ENCODE data around the gene CEP192. TPM values are rescaled to one million over a fixed set of nuclear protein-coding genes. Genes with fewer than 3 reads are reported as not detected.

The CEP192 gene
- total and polyA plus RNA-seq, 10 of the 15 experiments (the other 5 are each of a cell fraction or from before 2014, with no cell fraction given) = 15.4 to 58.2 (median 29.6) TPM

- no peak for TF ChIP-seq NFIC (IDR thresholded peaks at IDR 0.05; ENCODE audit: low read depth, low read length)
- no peak for TF ChIP-seq MTA2 (IDR thresholded peaks at IDR 0.05; ENCODE audit: low read depth)
- TF ChIP-seq CBX5 (IDR thresholded peaks at IDR 0.05; ENCODE audit: low read depth) = no peak
- TF ChIP-seq KLF5 (IDR thresholded peaks at IDR 0.05; ENCODE audit: partially characterized antibody) = no peak
- TF ChIP-seq PBX3 (IDR thresholded peaks at IDR 0.05; ENCODE audit: insufficient replicate concordance, low read depth, low read length) = no peak
- no peak for TF ChIP-seq TBL1XR1 (IDR thresholded peaks at IDR 0.05; ENCODE audit: low read depth, low read length)
- no peak for TF ChIP-seq SMARCA5 (IDR thresholded peaks at IDR 0.05)
- no peak for TF ChIP-seq SUZ12 (IDR thresholded peaks at IDR 0.05; ENCODE audit: unreplicated experiment)
- TF ChIP-seq ZNF24 (IDR thresholded peaks at IDR 0.05) = no peak
- TF ChIP-seq E2F8 (IDR thresholded peaks at IDR 0.05; ENCODE audit: low read depth, partially characterized antibody) = no peak
Measured at GRCh38 chr18:12975488-12975887, 15.7 kb upstream of the CEP192 start (continued).

GRCh38 chr18:12976305-12976704 lies 14.9 kb upstream of the CEP192 start:
- WGBS (ENCODE audit: insufficient coverage, insufficient replicate concordance, low lambda C conversion rate, missing lambda C conversion rate) = 92% methylated on average over 12 of the region's 12 CpGs
- ChIA-PET POLR2A (no interaction called here), RAD21 (ENCODE audit: unreplicated experiment) (no interaction called here), SMC1A (ENCODE audit: uncharacterized antibody, unreplicated experiment) (no interaction called here), CTCF (no interaction called here)
- Histone ChIP-seq H4K20me1 (ENCODE audit: control insufficient read depth, insufficient read depth) (no peaks in the 10 kb centered on the region), H3K27ac (ENCODE audit: control insufficient read depth, insufficient read depth) (no peak overlapping the region), H3K27me3 (replicated peaks in 1 of 2; ENCODE audit: control insufficient read depth in 2 of 2, insufficient read depth in 2 of 2, low read length in 1 of 2) (no peaks in the 10 kb centered on the region), H3K79me2 (ENCODE audit: control insufficient read depth, insufficient read depth, low read length) (no peaks in the 10 kb centered on the region), H2AFZ (ENCODE audit: control insufficient read depth, low read depth, low read length) (no peak overlapping the region), H3K9me3 (replicated peaks; ENCODE audit: control insufficient read depth, insufficient read depth, low read length) (no peaks in the 10 kb centered on the region), H3K36me3 (ENCODE audit: control insufficient read depth in 2 of 2, insufficient read depth in 2 of 2, low read length in 1 of 2) (peaks cover 12% of the 10 kb centered on the region in 2 experiments; a peak in 3 of 4 replicates), H3K4me3 (no peak overlapping the region), H3K4me1 (ENCODE audit: control insufficient read depth, insufficient read depth, low read length) (no peaks in the 10 kb centered on the region), H3K9ac (ENCODE audit: control insufficient read depth, insufficient read depth, low read length) (no peak overlapping the region), H3K4me2 (ENCODE audit: control insufficient read depth, insufficient read depth) (no peak overlapping the region)
- no peak for TF ChIP-seq RAD51 (IDR thresholded peaks at IDR 0.05)
- TF ChIP-seq CHD4 (IDR thresholded peaks at IDR 0.05) = no peak
- TF ChIP-seq ESRRA (IDR thresholded peaks at IDR 0.05; ENCODE audit: low read length) = no peak
- TF ChIP-seq RBBP5 (conservative IDR thresholded peaks at IDR 0.05) = no peak
- no peak for TF ChIP-seq MTA2 (IDR thresholded peaks at IDR 0.05; ENCODE audit: low read depth)
- no peak for TF ChIP-seq PKNOX1 (IDR thresholded peaks at IDR 0.05)
- TF ChIP-seq GABPA (IDR thresholded peaks at IDR 0.05; ENCODE audit: low read depth) = no peak
- TF ChIP-seq ZSCAN29 (IDR thresholded peaks at IDR 0.05) = no peak
- no peak for TF ChIP-seq WRNIP1 (IDR thresholded peaks at IDR 0.05; ENCODE audit: borderline replicate concordance, low read depth, low read length)
- TF ChIP-seq RCOR1 (conservative IDR thresholded peaks at IDR 0.05; ENCODE audit: low read depth, low read length) = no peak
- intact Hi-C loops (cut with micrococcal nuclease; ENCODE audit: unreplicated experiment) (no loop called here), in situ Hi-C loops (cut with MboI) (no loop called here)
- no TSS peak for BruUV-seq (replicated peaks)
- ATAC-seq = no peak
- FAIRE-seq = no peak
- DNase-seq (ENCODE audit: low read depth, low spot score) = no peak
